ENCODE results near the gene CA11. TPM values are rescaled to one million over a fixed set of nuclear protein-coding genes. Genes with fewer than 3 reads are reported as not detected.

CA11 gene
- total and polyA plus RNA-seq, 9 of the 15 experiments (the other 6 are each of a cell fraction or from before 2014, with no cell fraction given): 2.9 to 19.9 (median 8.3) TPM

- TF ChIP-seq ZNF277 (CRISPR knock-in tag; IDR thresholded peaks at IDR 0.05; ENCODE audit: borderline replicate concordance): no peak
- no peak for TF ChIP-seq NCOA6 (IDR thresholded peaks at IDR 0.05)
- no peak for TF ChIP-seq ZNF41 (CRISPR knock-in tag; conservative IDR thresholded peaks at IDR 0.05)
- no peak for TF ChIP-seq BRF1 (IDR thresholded peaks at IDR 0.05; ENCODE audit: borderline replicate concordance, extremely low read depth, insufficient read length)
- no peak for TF ChIP-seq NR3C1 (CRISPR knock-in tag; IDR thresholded peaks at IDR 0.05)
- TF ChIP-seq MCM2 (IDR thresholded peaks at IDR 0.05; ENCODE audit: low read depth): no peak
- no peak for TF ChIP-seq ZNF395 (CRISPR knock-in tag; IDR thresholded peaks at IDR 0.05)
- 0 out of 2 replicates have a peak, but pooled peaks have one; percentile 77 for TF ChIP-seq HEY1 (CRISPR knock-in tag; IDR thresholded peaks at IDR 0.05; ENCODE audit: borderline replicate concordance)
- no peak for TF ChIP-seq STAT5A (IDR thresholded peaks at IDR 0.05; ENCODE audit: borderline replicate concordance, low read length)
- TF ChIP-seq SAFB (IDR thresholded peaks at IDR 0.05; ENCODE audit: borderline replicate concordance, low read depth, low read length): no peak
- no peak for TF ChIP-seq ZBTB40 (IDR thresholded peaks at IDR 0.05)
- TF ChIP-seq ZBTB40 (CRISPR knock-in tag; IDR thresholded peaks at IDR 0.05): no peak
- TF ChIP-seq HNRNPH1 (optimal IDR thresholded peaks at IDR 0.05; ENCODE audit: low read depth, low read length): no peak
- TF ChIP-seq ZNF766 (CRISPR knock-in tag; conservative IDR thresholded peaks at IDR 0.05): no peak
- TF ChIP-seq ZNF165 (CRISPR knock-in tag; IDR thresholded peaks at IDR 0.05; ENCODE audit: borderline replicate concordance): no peak
Observed at GRCh38 chr19:48619692-48620585, 26.0 kb downstream of the CA11 start (continued).

Measured in K562 (cell line).